ENCODE data around the gene PHOX2B.
"Not testable (repeated sequence)": the region's sequence is repeated elsewhere in the genome, so short reads cannot be mapped to it uniquely, and the experiment has no call there.

PHOX2B gene

GRCh38 chr4:41747230-41748055 is 1.1 kb downstream of the PHOX2B start:
- DNase-seq, result no peak

DNA sequence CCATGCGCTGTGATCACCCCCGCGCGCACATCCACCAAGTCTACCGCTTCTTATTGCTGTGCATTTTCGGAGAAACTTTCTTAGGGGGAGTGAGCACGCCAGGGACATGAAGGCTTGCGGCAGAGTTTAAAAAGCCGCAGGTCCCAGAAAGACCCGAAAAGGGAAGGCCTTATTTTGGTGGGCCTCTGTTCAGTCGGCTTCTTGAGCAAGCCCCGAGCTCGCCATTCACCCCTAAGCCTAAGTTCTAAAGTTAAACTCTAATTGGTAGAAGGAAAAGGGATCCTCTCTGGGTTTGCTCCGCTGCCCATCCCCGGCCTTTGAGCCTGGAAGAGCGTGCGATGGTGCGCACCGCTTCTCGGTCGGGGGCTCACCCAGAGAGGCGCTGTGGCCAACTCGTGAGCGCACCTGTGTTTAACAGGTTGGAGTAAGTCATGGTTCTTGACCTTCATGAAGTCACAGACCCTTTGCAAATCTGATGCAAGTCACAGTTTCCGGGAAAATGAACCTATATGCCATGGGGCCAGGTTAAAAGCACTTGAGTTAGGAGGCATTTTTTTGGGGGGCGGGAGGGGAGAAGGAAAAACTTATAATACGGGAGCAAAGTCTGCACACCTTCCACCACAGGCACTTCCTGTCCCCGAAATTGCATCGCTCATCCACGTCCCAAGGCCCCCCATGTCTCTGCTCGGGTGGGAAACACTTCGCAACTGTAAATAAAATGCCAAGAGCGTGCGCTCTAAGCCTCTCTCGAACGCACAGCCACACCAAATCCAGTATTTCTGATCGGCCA is 1.9 kb downstream of the PHOX2B start:
- DNase-seq, result no peak

DNA sequence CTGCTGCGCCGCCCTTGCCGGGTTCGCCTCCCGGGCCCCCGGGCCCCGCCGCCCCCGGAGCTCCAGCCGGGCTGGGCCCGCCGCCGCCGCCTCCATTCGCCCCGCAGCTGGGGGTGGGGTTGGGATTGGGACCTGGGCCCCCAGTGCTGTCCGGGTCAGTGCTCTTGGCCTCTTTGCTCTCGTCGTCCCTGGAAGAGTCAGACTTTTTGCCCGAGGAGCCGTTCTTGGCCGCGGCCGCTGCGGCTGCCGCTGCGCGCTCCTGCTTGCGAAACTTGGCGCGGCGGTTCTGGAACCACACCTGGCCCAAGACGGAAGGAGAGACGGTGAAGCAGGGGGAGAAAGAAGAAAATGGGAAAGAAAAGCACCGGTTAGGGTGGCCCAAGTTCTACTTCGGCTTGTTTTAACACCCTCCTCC is 2.5 kb downstream of the PHOX2B start:
- no peak for DNase-seq

GRCh38 chr4:41745292-41746024 is 3.1 kb downstream of the PHOX2B start:
- DNase-seq, result no peak

DNA sequence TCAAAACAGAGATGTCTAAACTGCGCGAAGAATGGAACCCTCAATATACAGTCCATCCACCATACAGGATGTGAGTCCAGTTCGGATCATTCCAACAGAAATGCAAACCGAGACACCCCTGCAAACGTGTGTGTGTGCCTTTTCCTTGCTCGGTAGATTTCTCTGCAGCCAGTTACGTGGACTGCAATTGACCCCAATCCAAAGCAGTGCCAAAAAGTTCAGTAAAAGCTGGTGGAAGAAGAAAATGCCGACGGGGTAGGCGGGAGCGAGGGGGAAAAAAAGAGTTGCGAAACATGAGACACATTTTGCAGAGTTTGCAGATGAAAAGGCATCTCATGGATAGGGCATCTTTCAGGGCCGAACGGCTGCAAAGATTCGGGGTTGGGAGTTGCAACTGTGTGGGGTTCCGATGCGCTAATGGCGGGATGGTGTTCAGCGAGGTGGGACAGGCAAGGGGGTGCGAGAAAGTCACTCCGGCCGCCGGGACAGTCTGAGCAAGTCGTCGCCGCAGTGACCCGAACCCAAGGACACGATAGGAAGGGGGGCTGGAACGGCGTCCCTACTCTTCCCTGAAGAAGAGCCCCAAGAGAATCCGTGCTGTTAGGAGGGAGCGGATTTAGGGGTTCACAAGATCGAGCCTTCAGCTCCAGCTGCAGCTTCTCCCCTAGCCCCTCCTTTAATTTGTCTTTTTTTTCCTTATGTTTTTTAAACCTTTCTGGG is 3.8 kb downstream of the PHOX2B start:
- DNase-seq, result no peak

GRCh38 chr4:41741354-41741753 is 7.2 kb downstream of the PHOX2B start:
- DNase-seq, result no peak

GRCh38 chr4:41737491-41737890 is 11.0 kb downstream of the PHOX2B start:
- not testable (repeated sequence) for DNase-seq

GRCh38 chr4:41734371-41734770 is 14.2 kb downstream of the PHOX2B start:
- no peak for DNase-seq

GRCh38 chr4:41731569-41732126 is 16.9 kb downstream of the PHOX2B start:
- no peak for DNase-seq

GRCh38 chr4:41728573-41728913 is 20.0 kb downstream of the PHOX2B start:
- no peak for DNase-seq

DNA sequence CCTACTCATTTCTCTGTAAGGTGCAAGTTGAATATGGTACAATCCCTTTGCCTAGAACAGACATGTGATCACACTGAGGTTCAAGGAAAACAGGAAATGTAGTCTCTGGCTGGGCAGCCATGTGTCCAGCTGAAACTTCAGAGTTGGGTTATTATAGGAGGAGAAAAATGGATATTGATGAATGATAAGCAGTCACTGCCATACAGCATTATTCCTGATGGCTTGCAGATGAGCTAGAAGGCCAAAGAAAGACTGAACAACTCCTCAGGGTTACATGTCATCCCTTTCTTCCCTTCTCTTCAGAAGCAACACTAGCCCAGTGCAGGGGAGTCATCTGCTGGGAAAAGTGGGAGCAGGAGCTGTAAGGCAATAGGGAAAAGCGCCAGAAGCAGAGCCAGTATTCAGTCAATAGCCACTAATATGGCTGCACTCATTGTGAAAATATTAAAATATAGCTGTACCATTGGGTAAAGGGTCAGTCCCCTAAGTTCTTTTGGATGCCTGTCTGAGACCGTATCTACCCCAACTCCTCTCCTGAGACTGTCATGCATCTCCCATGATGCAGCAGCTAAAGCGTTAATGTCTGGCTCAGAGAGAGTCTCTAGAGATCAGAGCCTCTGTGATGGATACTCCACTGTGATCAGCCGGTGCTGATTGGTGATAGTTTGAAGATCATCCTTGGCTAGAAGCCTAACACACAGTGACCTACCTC is 20.5 kb downstream of the PHOX2B start:
- DNase-seq, result no peak

- no peak for DNase-seq
These were observed 23.3 kb downstream of the PHOX2B start for GRCh38 chr4:41725254-41725653.

DNA sequence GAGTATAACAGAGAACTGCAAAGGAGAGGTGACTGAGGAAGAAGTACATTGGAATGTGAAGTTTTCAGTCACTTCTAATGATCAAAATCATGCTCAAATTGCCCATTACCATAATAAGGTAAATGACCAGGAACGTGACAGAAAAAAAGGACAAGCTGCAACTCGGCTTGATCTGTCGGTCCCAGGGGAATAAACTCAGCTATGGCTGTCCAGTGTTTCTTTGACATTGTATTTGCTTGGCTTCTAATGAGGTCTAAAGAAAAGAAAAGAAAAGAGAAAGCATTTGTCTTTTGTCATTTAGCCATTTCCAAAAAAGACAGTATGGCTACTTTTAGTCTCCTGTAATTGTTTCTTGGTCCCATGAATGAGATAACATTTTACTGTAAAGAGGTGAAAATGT is 25.2 kb downstream of the PHOX2B start:
- no peak for DNase-seq

GRCh38 chr4:41722181-41722580 is 26.3 kb downstream of the PHOX2B start:
- no peak for DNase-seq

- no peak for DNase-seq
These were observed 29.1 kb downstream of the PHOX2B start for GRCh38 chr4:41719417-41719816.

DNA sequence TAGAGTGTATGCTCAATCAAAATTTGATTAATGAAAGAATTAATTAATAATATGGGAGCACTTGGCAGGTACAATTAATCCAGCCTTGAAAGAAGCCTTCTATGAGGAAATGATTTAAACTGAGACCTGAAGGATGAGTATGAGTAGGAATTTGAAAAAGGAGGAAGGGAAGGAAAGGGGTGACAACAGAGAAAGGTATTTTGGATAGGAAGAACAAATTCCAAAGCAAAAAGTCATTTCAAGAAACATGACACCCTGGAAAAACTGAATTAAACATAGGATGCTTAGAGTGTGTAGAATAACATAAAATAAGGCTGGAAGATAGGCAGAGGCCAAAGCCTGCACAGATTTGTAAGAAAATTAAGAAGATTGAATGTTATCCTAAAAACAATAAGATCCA is 29.6 kb downstream of the PHOX2B start:
- no peak for DNase-seq

GRCh38 chr4:41715155-41715554 is 33.4 kb downstream of the PHOX2B start:
- DNase-seq, result no peak

GRCh38 chr4:41714364-41715000 is 34.0 kb downstream of the PHOX2B start:
- DNase-seq, result no peak

GRCh38 chr4:41713768-41714167 is 34.8 kb downstream of the PHOX2B start:
- no peak for DNase-seq

GRCh38 chr4:41712425-41712824 is 36.1 kb downstream of the PHOX2B start:
- DNase-seq, result no peak

GRCh38 chr4:41711654-41712053 is 36.9 kb downstream of the PHOX2B start:
- not testable (repeated sequence) for DNase-seq

Measured in NCI-H1417 treated with DMSO at 0.1 percent for 48 hours (cell line).